Stomach (tissue), 4 donors: Measurements from ENCODE around the gene LRRC4B.

ENCODE experiments used
- EP300 ChIP-seq: sonication (generic); formaldehyde crosslinking; IDR thresholded peaks from one replicate; pipeline ENCODE4 v1.6.1; 2017; ENCODE audit warnings: antibody characterized with exemption
- POLR2A ChIP-seq, 4 donors: fragments of 450-650 bp; IDR thresholded peaks; one replicate each; pipeline ENCODE4 v1.6.1; 2016; ENCODE audit warnings: antibody characterized with exemption in 4 of 4, control low read depth in 2 of 4, mild to moderate bottlenecking in 1 of 4, moderate library complexity in 1 of 4
- TF ChIP-seq, protein P1 (sequence below), 7 experiments: fragments of 450-650 bp in 4 of 7; fragments of 200-600 bp in 3 of 7; sonication (generic) in 3 of 7; IDR thresholded peaks; one replicate each; pipeline ENCODE4 v1.5.1; 2016 to 2019; ENCODE audit warnings: antibody characterized with exemption in 7 of 7, control low read depth in 2 of 7, mild to moderate bottlenecking in 1 of 7

DNA sequence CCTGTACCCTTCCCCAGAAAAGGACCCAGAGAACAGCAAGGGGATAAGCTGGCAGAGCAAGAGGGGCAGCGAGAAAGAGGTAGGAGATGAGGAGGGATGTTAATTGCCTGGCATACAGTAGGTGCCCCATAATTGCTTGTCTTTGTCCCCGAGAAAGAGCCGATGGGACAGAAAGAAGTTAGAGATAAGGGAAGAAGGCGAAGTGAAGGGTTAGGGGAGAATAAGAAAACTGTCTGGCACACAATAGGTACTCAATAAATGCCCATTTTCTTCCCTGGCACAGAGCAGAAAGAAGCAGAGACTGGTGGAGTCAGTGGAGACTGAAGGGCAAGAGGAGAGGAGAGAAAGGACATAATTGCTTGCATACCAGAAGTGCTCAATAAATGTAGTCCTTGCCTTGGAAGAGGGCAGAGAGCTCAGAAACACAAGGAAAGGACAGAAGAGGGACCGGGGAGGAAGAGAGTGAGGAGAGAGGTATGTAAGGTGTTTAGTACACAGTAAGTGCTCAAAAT lies 73.2 kb downstream of the LRRC4B start:
- TF ChIP-seq, protein P1, sequence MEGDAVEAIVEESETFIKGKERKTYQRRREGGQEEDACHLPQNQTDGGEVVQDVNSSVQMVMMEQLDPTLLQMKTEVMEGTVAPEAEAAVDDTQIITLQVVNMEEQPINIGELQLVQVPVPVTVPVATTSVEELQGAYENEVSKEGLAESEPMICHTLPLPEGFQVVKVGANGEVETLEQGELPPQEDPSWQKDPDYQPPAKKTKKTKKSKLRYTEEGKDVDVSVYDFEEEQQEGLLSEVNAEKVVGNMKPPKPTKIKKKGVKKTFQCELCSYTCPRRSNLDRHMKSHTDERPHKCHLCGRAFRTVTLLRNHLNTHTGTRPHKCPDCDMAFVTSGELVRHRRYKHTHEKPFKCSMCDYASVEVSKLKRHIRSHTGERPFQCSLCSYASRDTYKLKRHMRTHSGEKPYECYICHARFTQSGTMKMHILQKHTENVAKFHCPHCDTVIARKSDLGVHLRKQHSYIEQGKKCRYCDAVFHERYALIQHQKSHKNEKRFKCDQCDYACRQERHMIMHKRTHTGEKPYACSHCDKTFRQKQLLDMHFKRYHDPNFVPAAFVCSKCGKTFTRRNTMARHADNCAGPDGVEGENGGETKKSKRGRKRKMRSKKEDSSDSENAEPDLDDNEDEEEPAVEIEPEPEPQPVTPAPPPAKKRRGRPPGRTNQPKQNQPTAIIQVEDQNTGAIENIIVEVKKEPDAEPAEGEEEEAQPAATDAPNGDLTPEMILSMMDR (IDR thresholded peaks at IDR 0.05): no peak
- TF ChIP-seq POLR2A (IDR thresholded peaks at IDR 0.05) (no peak), EP300 (no peak)
